HepG2 (cell line): Measurements from ENCODE around the gene ZSWIM8. TPM values are rescaled to one million over a fixed set of nuclear protein-coding genes. Genes with fewer than 3 reads are reported as not detected.

Experiments
- ATF7-NPFF ChIP-seq: sonication (generic); formaldehyde crosslinking; IDR thresholded peaks from 2 replicates; pipeline ENCODE4 v1.8.1; 2023; ENCODE audit warnings: mild to moderate bottlenecking, low read depth, missing genetic modification reagents, moderate library complexity
- BHLHE40 ChIP-seq: IDR thresholded peaks from 2 replicates; pipeline ENCODE4 v1.6.1; 2011; ENCODE audit warnings: low read length, improper control_type of control experiment
- BRD4 ChIP-seq: sonication (generic); formaldehyde crosslinking; IDR thresholded peaks from 2 replicates; pipeline ENCODE4 v1.4.0; 2020; ENCODE audit warnings: missing genetic modification reagents
- DBP ChIP-seq: sonication (generic); formaldehyde crosslinking; IDR thresholded peaks from 2 replicates; pipeline ENCODE4 v1.4.0; 2020; ENCODE audit warnings: missing genetic modification reagents; ENCODE audit errors: not compliant biosample characterization
- FOSL2 ChIP-seq: sonication (generic); formaldehyde crosslinking; IDR thresholded peaks from 2 replicates; pipeline ENCODE4 v1.4.0; 2020; ENCODE audit warnings: missing genetic modification reagents
- HDAC1 ChIP-seq: sonication (generic); formaldehyde crosslinking; IDR thresholded peaks from 2 replicates; pipeline ENCODE4 v1.5.1; 2020; ENCODE audit warnings: mild to moderate bottlenecking, missing genetic modification reagents
- LCORL ChIP-seq, 2 experiments: fragments of 450-650 bp in 1 of 2; sonication (generic) in 1 of 2; formaldehyde crosslinking in 1 of 2; IDR thresholded peaks; 2 replicates each; pipeline versions ENCODE4 v1.5.0 to v1.6.1; 2017 to 2020; ENCODE audit warnings: antibody characterized with exemption in 1 of 2, missing genetic modification reagents in 1 of 2
- MTA3 ChIP-seq: sonication (generic); formaldehyde crosslinking; IDR thresholded peaks from 2 replicates; pipeline ENCODE4 v1.4.0; 2020; ENCODE audit warnings: missing genetic modification reagents
- NAIF1 ChIP-seq: sonication (generic); formaldehyde crosslinking; IDR thresholded peaks from 2 replicates; pipeline ENCODE4 v1.5.0; 2020; ENCODE audit warnings: mild to moderate bottlenecking, missing genetic modification reagents, borderline replicate concordance
- NCOR1 ChIP-seq: fragments of 200-600 bp; sonication (generic); IDR thresholded peaks from 2 replicates; pipeline ENCODE4 v1.7.0; 2017; ENCODE audit warnings: antibody characterized with exemption, low read length, borderline replicate concordance
- NFE2 ChIP-seq: sonication (generic); formaldehyde crosslinking; IDR thresholded peaks from 2 replicates; pipeline ENCODE4 v1.4.0; 2020; ENCODE audit warnings: missing genetic modification reagents
- PAF1 ChIP-seq: IDR thresholded peaks from 2 replicates; pipeline ENCODE4 v1.6.1; 2016; ENCODE audit warnings: missing genetic modification reagents, missing compliant biosample characterization
- PHF21A ChIP-seq: sonication (generic); formaldehyde crosslinking; IDR thresholded peaks from 2 replicates; pipeline ENCODE4 v1.5.0; 2020; ENCODE audit warnings: mild to moderate bottlenecking, missing genetic modification reagents
- SNAPC5 ChIP-seq: sonication (generic); formaldehyde crosslinking; IDR thresholded peaks from 2 replicates; pipeline ENCODE4 v1.8.1; 2023; ENCODE audit warnings: mild to moderate bottlenecking, missing genetic modification reagents, borderline replicate concordance
- TEAD3 ChIP-seq: optimal IDR thresholded peaks from 2 replicates; pipeline ENCODE3; 2016; ENCODE audit warnings: borderline replicate concordance
- ZHX2 ChIP-seq, 2 experiments: sonication (generic) in 1 of 2; formaldehyde crosslinking in 1 of 2; IDR thresholded peaks; 2 replicates each; pipeline versions ENCODE4 v1.6.1 to v1.9.0; 2014 to 2022; ENCODE audit warnings: antibody characterized with exemption in 1 of 2, borderline replicate concordance in 1 of 2, inconsistent platforms in 1 of 2, low read depth in 1 of 2, missing genetic modification reagents in 1 of 2
- ZKSCAN5 ChIP-seq: sonication (generic); formaldehyde crosslinking; IDR thresholded peaks from 2 replicates; pipeline ENCODE4 v1.5.1; 2020; ENCODE audit warnings: mild to moderate bottlenecking, missing genetic modification reagents
- ZMAT5 ChIP-seq: sonication (generic); formaldehyde crosslinking; IDR thresholded peaks from 2 replicates; pipeline ENCODE4 v1.5.0; 2020; ENCODE audit warnings: mild to moderate bottlenecking, low read depth, missing genetic modification reagents, borderline replicate concordance
- ZNF232 ChIP-seq: sonication (generic); formaldehyde crosslinking; IDR thresholded peaks from 2 replicates; pipeline ENCODE4 v1.4.0; 2020; ENCODE audit warnings: missing genetic modification reagents, borderline replicate concordance
- ZNF549 ChIP-seq: sonication (generic); formaldehyde crosslinking; IDR thresholded peaks from 2 replicates; pipeline ENCODE4 v1.5.0; 2020; ENCODE audit warnings: missing genetic modification reagents
- ZNF552 ChIP-seq: sonication (generic); formaldehyde crosslinking; IDR thresholded peaks from 2 replicates; pipeline ENCODE4 v1.9.0; 2022; ENCODE audit warnings: missing genetic modification reagents, mild to moderate bottlenecking, borderline replicate concordance
- ZNF556 ChIP-seq: sonication (generic); formaldehyde crosslinking; IDR thresholded peaks from 2 replicates; pipeline ENCODE4 v1.4.0; 2020; ENCODE audit warnings: mild to moderate bottlenecking, missing genetic modification reagents, borderline replicate concordance
- ZNF691 ChIP-seq: sonication (generic); formaldehyde crosslinking; IDR thresholded peaks from 2 replicates; pipeline ENCODE4 v1.4.0; 2020; ENCODE audit warnings: missing genetic modification reagents, low read depth, mild to moderate bottlenecking, borderline replicate concordance
- ZNF766 ChIP-seq: sonication (generic); formaldehyde crosslinking; IDR thresholded peaks from 2 replicates; pipeline ENCODE4 v1.5.0; 2020; ENCODE audit warnings: missing genetic modification reagents, borderline replicate concordance
- polyA plus RNA-seq, 8 experiments: library from polyadenylated mRNA; depleted of rRNA in 3 of 8; stranded (reverse) in 7 of 8; unstranded in 1 of 8; fragments of >200 nt; fragmentation: Illumina TruSeq in 4 of 8; extraction: Trizol in 4 of 8; gene quantifications; 2 replicates each; pipeline versions ENCODE4 v1.2.1 to v1.2.3, GENCODE V29; 2011 to 2016; ENCODE audit warnings: low read depth in 4 of 8, missing spikeins in 1 of 8, mixed read lengths in 1 of 8; ENCODE audit not compliant: insufficient read depth in 1 of 8
- total RNA-seq, 5 experiments: library from RNA; depleted of rRNA; stranded (reverse); fragments of >200 nt; fragmentation: Illumina TruSeq; extraction: Trizol; gene quantifications; 2 replicates each; pipeline ENCODE4 v1.2.3, GENCODE V29; 2016; ENCODE audit warnings: low read depth in 1 of 5

Gene ZSWIM8
- total and polyA plus RNA-seq, 2 of the 13 experiments (the other 11 are each of a cell fraction or from before 2014, with no cell fraction given) = 39.9 to 98.2 TPM

GRCh38 chr10:73744664-73744975 lies 40.8 kb upstream of the ZSWIM8 start (continued):
- TF ChIP-seq BRD4 (CRISPR knock-in tag) (no peak), MTA3 (no peak), NAIF1 (CRISPR knock-in tag) (no peak), FOSL2 (CRISPR knock-in tag) (no peak), ZKSCAN5 (CRISPR knock-in tag) (no peak), BHLHE40 (no peak), PAF1 (CRISPR knock-in tag) (no peak), PHF21A (CRISPR knock-in tag) (no peak), TEAD3 (CRISPR knock-in tag) (no peak), SNAPC5 (CRISPR knock-in tag) (no peak), ATF7-NPFF (CRISPR knock-in tag) (no peak), HDAC1 (CRISPR knock-in tag) (no peak), NCOR1 (no peak), ZHX2 (IDR thresholded peaks at IDR 0.05; ENCODE audit: low read depth) (no peak), ZHX2 (CRISPR knock-in tag; IDR thresholded peaks at IDR 0.05; ENCODE audit: borderline replicate concordance) (no peak), DBP (no peak), ZNF549 (CRISPR knock-in tag) (no peak), ZNF232 (no peak; the same call in 1 of the 2 replicates), NFE2 (CRISPR knock-in tag) (no peak), ZNF766 (0 out of 2 replicates have a peak, but pooled peaks have one; percentile 14), ZMAT5 (CRISPR knock-in tag) (no peak), ZNF556 (CRISPR knock-in tag) (no peak), ZNF552 (CRISPR knock-in tag) (no peak), ZNF691 (CRISPR knock-in tag) (no peak), LCORL (IDR thresholded peaks at IDR 0.05) (no peak), LCORL (CRISPR knock-in tag; IDR thresholded peaks at IDR 0.05) (no peak)
